OCI-LY1 (cell line): ENCODE data around the gene MBD6.

Experiments
- H2AFZ ChIP-seq: fragments of 200-600 bp; sonication (generic), shearing (Covaris generic); 2 replicates; pipeline ENCODE4 v1.6.0; 2014; ENCODE audit warnings: antibody characterized with exemption, mild to moderate bottlenecking, low read length
- H3F3A ChIP-seq: fragments of 200-600 bp; sonication (generic), shearing (Covaris generic); 2 replicates; pipeline ENCODE4 v1.6.0; 2014; ENCODE audit warnings: mild to moderate bottlenecking, antibody characterized with exemption, low read length, moderate library complexity; ENCODE audit not compliant: insufficient read depth
- H3K27ac ChIP-seq: fragments of 200-600 bp; sonication (generic); 2 replicates; pipeline ENCODE4 v1.5.1; 2014; ENCODE audit warnings: low read length, mixed run types, mild to moderate bottlenecking, low read depth; ENCODE audit not compliant: poor library complexity, severe bottlenecking
- H3K27me3 ChIP-seq: fragments of 200-600 bp; sonication (generic); 2 replicates; pipeline ENCODE4 v1.6.0; 2014; ENCODE audit warnings: antibody characterized with exemption, mild to moderate bottlenecking, low read length, moderate library complexity; ENCODE audit not compliant: insufficient read depth
- H3K36me3 ChIP-seq: fragments of 200-600 bp; sonication (generic); 2 replicates; pipeline ENCODE4 v1.6.1; 2014; ENCODE audit warnings: mild to moderate bottlenecking, antibody characterized with exemption, low read length, moderate library complexity, mixed read lengths; ENCODE audit not compliant: insufficient read depth
- H3K4me1 ChIP-seq: fragments of 200-600 bp; sonication (generic); 2 replicates; pipeline ENCODE4 v1.5.1; 2014; ENCODE audit warnings: mild to moderate bottlenecking, low read length, moderate library complexity; ENCODE audit not compliant: insufficient read depth, severe bottlenecking
- H3K4me2 ChIP-seq: fragments of 200-600 bp; sonication (generic), shearing (Covaris generic); 2 replicates; pipeline ENCODE4 v1.6.1; 2014; ENCODE audit warnings: low read length
- H3K4me3 ChIP-seq: fragments of 200-600 bp; sonication (generic); 2 replicates; pipeline ENCODE4 v1.5.1; 2014; ENCODE audit warnings: low read length, low read depth, mild to moderate bottlenecking, mixed read lengths; ENCODE audit not compliant: poor library complexity, severe bottlenecking
- H3K79me2 ChIP-seq: fragments of 200-600 bp; shearing (Covaris generic); 2 replicates; pipeline ENCODE4 v1.6.1; 2016; ENCODE audit warnings: mixed run types, low read length, mixed read lengths; ENCODE audit not compliant: insufficient read depth
- H3K9ac ChIP-seq: fragments of 200-600 bp; sonication (generic), shearing (Covaris generic); 2 replicates; pipeline ENCODE4 v1.6.1; 2014; ENCODE audit warnings: mild to moderate bottlenecking, low read length, mixed read lengths
- H3K9me2 ChIP-seq: fragments of 200-600 bp; sonication (generic), shearing (Covaris generic); 2 replicates; pipeline ENCODE4 v1.6.1; 2014; ENCODE audit warnings: low read depth, mild to moderate bottlenecking, low read length, mixed read lengths
- H3K9me3 ChIP-seq: fragments of 200-600 bp; shearing (Covaris generic); 2 replicates; pipeline ENCODE4 v1.6.1; 2014; ENCODE audit warnings: low read length, mixed read lengths
- H4K20me1 ChIP-seq: fragments of 200-600 bp; sonication (generic), shearing (Covaris generic); 2 replicates; pipeline ENCODE4 v1.6.0; 2016; ENCODE audit warnings: mild to moderate bottlenecking, low read length; ENCODE audit not compliant: insufficient read depth
- EZH2 ChIP-seq: fragments of 200-600 bp; sonication (generic), shearing (Covaris generic); IDR thresholded peaks from 2 replicates; pipeline ENCODE4 v1.8.0; 2017; ENCODE audit warnings: borderline replicate concordance, mixed run types, mild to moderate bottlenecking, antibody characterized with exemption, low read length, moderate library complexity, mixed read lengths
- TF ChIP-seq, protein P1 (sequence below): fragments of 200-600 bp; sonication (generic), shearing (Covaris generic); IDR thresholded peaks from 2 replicates; pipeline ENCODE4 v1.5.1; 2017; ENCODE audit warnings: mild to moderate bottlenecking, antibody characterized with exemption, low read length, moderate library complexity, mixed read lengths

MBD6 gene

DNA sequence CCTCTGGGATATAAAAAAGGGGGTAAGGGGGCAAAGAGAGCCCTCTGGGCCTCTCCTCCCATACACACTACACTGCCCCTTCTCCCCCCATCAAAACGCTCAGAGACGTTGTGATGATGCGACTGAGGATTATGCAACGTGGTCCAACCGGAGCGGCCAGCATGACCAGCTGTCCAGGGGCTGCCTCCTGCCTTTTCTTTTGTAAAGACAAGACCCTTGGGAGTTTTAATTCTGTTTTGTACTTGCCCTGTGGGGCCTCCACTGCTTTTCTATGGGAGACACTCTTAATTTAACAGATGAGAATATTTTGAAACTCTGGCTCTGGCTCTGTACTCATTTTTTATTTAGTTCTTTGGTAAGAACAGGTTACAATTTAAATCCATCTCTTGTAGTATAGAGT is 7.2 kb downstream of the MBD6 start:
- Histone ChIP-seq H3K27me3 (no peaks in the 10 kb centered on the region), H3K27ac (no peak overlapping the region), H3K4me2 (no peak overlapping the region), H3K9me3 (no peaks in the 10 kb centered on the region), H3K9ac (no peak overlapping the region), H3K79me2 (no peaks in the 10 kb centered on the region), H4K20me1 (no peaks in the 10 kb centered on the region), H2AFZ (no peak overlapping the region), H3K4me1 (peaks cover 3% of the 10 kb centered on the region), H3K36me3 (peaks cover 85% of the 10 kb centered on the region), H3F3A (no peaks in the 10 kb centered on the region), H3K9me2 (no peaks in the 10 kb centered on the region), H3K4me3 (no peak overlapping the region)
- TF ChIP-seq, protein P1, sequence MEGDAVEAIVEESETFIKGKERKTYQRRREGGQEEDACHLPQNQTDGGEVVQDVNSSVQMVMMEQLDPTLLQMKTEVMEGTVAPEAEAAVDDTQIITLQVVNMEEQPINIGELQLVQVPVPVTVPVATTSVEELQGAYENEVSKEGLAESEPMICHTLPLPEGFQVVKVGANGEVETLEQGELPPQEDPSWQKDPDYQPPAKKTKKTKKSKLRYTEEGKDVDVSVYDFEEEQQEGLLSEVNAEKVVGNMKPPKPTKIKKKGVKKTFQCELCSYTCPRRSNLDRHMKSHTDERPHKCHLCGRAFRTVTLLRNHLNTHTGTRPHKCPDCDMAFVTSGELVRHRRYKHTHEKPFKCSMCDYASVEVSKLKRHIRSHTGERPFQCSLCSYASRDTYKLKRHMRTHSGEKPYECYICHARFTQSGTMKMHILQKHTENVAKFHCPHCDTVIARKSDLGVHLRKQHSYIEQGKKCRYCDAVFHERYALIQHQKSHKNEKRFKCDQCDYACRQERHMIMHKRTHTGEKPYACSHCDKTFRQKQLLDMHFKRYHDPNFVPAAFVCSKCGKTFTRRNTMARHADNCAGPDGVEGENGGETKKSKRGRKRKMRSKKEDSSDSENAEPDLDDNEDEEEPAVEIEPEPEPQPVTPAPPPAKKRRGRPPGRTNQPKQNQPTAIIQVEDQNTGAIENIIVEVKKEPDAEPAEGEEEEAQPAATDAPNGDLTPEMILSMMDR: no peak
- TF ChIP-seq EZH2: no peak

DNA sequence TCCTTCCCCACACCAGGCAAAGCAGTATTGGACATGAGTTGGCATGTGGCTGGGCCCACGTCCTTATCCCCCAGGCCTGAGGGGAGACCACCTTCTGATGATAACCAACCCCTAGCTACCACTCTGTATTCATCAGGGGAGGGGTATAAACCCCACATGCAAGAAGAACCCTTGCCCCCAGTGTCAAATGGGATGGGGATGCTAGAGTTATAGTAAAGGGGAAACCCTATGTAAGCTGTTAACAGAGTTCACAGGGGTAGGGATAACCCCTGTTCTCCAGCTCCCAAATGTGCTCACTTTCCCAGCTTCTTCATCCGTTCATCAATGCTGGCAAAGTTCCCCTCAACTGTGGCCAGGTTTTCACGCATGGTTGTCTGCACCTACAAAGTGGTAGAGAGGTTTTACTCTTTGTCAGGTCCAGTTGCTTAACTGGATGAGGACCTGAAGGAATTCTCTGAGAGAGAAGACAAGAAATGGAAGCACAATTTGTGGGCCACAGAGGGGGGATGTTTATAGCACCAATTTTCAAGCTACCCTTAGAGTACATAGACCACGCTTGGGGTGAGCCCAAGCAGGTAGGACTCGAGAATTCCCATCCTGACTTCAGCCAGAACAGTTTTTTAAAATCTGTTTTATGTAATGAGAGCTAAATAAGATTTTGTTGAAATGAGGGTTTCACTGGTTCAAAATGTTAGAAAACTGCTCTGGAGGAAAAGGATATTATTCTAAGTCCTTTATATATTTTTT is 7.9 kb downstream of the MBD6 start:
- TF ChIP-seq, protein P1: no peak
- no peak for TF ChIP-seq EZH2
- Histone ChIP-seq H3K4me3 (no peak overlapping the region), H3K27ac (no peak overlapping the region)

DNA sequence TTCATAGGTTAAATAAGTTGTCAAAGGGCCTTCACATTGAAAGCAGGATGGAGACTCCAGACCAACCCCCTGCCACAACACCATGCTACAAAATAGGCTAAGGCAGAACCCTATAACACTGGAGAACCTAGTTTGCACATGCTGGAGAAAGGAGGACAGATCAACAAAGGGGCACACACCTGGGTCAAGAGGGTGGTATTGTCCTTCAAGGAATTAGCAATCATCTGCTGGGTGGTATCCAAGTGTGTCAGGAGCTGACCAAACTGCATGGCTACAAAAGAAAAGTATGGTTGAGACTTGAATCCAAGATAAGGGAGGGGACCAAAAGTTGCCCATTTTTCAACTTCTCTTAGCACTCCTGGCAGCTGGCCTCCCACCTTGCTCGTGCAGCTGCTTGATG is 9.2 kb downstream of the MBD6 start:
- TF ChIP-seq, protein P1: no peak
- TF ChIP-seq EZH2: no peak
- no peak overlapping the region for H3K9ac ChIP-seq
- H3F3A ChIP-seq: no peaks in the 10 kb centered on the region
- H2AFZ ChIP-seq: no peak overlapping the region
- no peaks in the 10 kb centered on the region for H3K9me3 ChIP-seq
- H3K4me1 ChIP-seq: no peaks in the 10 kb centered on the region
- no peak overlapping the region for H3K4me3 ChIP-seq
- H3K36me3 ChIP-seq: peaks cover 78% of the 10 kb centered on the region
- no peak overlapping the region for H3K27ac ChIP-seq
- H3K27me3 ChIP-seq: no peaks in the 10 kb centered on the region
- no peak overlapping the region for H3K4me2 ChIP-seq
- H4K20me1 ChIP-seq: no peaks in the 10 kb centered on the region
- H3K9me2 ChIP-seq: no peaks in the 10 kb centered on the region
- no peaks in the 10 kb centered on the region for H3K79me2 ChIP-seq

More for the DNA sequence above, 7.9 kb downstream of the MBD6 start:
- no peak overlapping the region for H2AFZ ChIP-seq
- no peak overlapping the region for H3K9ac ChIP-seq
- H3K79me2 ChIP-seq: no peaks in the 10 kb centered on the region
- no peaks in the 10 kb centered on the region for H3K9me2 ChIP-seq
- no peaks in the 10 kb centered on the region for H4K20me1 ChIP-seq
- H3F3A ChIP-seq: no peaks in the 10 kb centered on the region
- peaks cover 86% of the 10 kb centered on the region for H3K36me3 ChIP-seq
- H3K4me1 ChIP-seq: no peaks in the 10 kb centered on the region
- H3K9me3 ChIP-seq: no peaks in the 10 kb centered on the region
- H3K27me3 ChIP-seq: no peaks in the 10 kb centered on the region
- no peak overlapping the region for H3K4me2 ChIP-seq
